Measurements from ENCODE around the gene GRB10.

GRB10 gene

DNA sequence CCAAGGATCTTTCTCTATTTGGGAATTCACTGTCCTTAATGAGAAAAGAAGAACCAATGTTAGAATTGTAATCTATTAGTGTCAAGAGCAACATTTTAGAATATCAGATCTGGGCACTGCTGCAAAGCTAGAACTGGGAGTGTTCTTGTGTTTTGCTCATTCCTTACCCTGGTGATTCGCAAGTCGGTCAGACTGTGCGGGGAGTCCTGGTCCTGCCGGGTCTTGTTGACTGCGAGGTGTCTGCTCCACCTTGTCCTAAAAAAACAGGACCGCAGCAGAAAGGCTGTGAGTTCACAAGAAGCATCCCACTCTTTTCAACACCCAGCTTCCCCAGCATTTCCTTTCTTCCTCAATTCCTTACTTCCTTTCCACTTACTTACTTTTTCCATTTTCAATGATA is 79.0 kb downstream of the GRB10 start:
- no peak overlapping the region for H3K4me3 ChIP-seq (ENCODE audit: low read depth, low read length)
- no peak for TF ChIP-seq CTCF (IDR thresholded peaks at IDR 0.05; ENCODE audit: low read depth, low read length)

GRCh38 chr7:50699143-50699542 is 83.6 kb downstream of the GRB10 start:
- no peak overlapping the region for H3K4me3 ChIP-seq (ENCODE audit: low read depth, low read length)
- TF ChIP-seq CTCF (IDR thresholded peaks at IDR 0.05; ENCODE audit: low read depth, low read length), result no peak

- no peak for TF ChIP-seq CTCF (IDR thresholded peaks at IDR 0.05; ENCODE audit: low read depth, low read length)
- no peak overlapping the region for H3K4me3 ChIP-seq (ENCODE audit: low read depth, low read length)
These were observed 84.9 kb downstream of the GRB10 start for GRCh38 chr7:50697748-50698147.

GRCh38 chr7:50696810-50697582 is 85.7 kb downstream of the GRB10 start:
- TF ChIP-seq CTCF (IDR thresholded peaks at IDR 0.05; ENCODE audit: low read depth, low read length), result peak; percentile 41
- H3K4me3 ChIP-seq (ENCODE audit: low read depth, low read length), result no peak overlapping the region

DNA sequence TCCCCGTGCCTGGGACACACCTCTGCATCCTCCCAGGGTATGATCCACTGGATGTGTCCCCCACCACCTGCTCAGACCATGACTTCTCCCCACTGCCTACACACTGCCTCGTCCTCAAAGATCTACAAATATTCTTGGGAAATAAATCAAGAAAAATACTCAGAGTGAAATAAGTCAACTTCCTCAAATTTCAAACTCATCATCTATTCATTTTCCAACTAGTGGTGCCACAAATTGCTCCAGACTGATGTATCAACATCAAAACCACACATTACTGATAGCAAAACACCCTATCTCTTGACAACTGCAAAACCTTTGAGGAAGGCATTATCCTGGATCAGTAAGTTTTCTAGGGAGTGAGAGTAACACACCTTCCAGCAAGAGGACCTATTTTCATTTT is 87.7 kb downstream of the GRB10 start:
- TF ChIP-seq CTCF (IDR thresholded peaks at IDR 0.05; ENCODE audit: low read depth, low read length), result no peak
- H3K4me3 ChIP-seq (ENCODE audit: low read depth, low read length), result no peak overlapping the region

DNA sequence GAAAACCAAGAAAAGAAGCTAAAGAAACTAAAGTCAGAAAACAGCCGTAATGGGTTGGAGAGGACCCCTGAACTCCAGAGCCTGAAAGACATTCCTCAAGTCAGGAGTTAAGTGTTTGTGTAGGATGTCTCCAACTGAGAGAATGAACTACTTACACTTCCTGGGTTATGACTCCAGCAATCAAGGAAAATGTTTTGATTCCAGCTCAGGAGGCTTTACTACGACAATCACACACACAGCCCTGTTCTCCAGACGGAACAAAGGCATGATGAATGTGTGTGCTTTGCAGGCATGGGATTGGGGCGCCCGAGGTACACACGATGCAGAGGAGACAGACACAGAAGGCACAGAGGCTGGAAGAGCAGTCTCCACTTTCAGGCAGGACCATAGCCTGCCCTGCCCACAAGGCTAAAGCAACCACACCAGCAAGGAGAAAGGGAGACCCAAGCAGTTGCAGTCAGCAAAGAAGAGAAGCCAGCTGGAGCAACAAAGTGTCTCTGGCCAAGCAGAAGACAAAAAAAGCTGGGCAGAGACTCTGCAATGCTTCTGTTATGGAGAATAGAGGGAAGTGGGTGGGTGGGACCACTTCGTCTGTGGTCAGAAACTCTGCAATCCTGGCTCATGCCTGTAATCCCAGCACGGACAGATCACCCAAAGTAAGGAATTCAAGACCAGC is 89.1 kb downstream of the GRB10 start:
- no peak for TF ChIP-seq CTCF (IDR thresholded peaks at IDR 0.05; ENCODE audit: low read depth, low read length)
- H3K4me3 ChIP-seq (ENCODE audit: low read depth, low read length), result no peak overlapping the region

DNA sequence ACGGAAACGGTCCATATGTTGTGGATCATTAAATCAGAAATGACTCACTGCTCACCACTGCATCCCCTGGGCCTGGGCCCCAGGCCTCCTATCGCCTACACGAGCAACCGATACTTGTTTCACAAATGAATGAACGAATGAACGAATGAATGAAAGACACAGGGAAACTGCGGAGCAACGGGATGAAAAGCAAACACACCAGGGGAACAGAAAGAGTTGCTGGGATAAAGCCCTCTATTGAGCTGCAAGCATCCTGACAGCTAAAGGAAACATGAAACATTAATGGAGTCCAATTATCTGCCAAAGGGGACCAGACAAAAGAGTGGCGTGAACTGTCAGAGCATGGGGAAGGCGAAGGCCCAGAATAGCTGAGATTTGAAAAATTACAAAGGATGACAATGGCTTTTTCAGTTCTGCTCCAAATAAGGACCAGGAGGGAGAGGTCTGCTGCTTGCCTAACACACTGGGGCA is 92.1 kb downstream of the GRB10 start:
- H3K4me3 ChIP-seq (ENCODE audit: low read depth, low read length), result no peak overlapping the region
- TF ChIP-seq CTCF (IDR thresholded peaks at IDR 0.05; ENCODE audit: low read depth, low read length), result no peak

Measured in WI38 (cell line).